Measurements from ENCODE around the gene ITGAE. TPM values are rescaled to one million over a fixed set of nuclear protein-coding genes. Genes with fewer than 3 reads are reported as not detected.

ITGAE gene
- total and polyA plus RNA-seq, 2 experiments from 2014 or later: 23.3 to 80.3 TPM

DNA sequence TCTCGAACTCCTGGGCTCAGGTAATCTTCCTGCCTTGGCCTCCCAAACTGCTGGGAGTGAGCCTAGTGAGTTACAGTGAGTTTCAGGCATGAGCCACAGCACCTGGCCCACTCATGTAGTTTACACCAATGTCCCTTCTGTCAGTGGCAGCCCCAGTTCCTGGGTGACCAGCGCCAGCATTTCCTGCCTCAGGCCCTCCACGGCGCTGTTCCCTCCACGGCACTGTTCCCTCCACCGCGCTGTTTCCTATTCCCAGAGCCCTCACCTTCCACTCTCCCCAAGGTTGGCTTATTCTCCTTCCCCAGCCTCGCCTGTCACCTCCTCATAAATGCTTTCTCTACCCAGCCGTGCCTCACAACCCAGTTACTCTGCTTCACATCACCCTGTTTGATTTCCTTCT is 32.6 kb downstream of the ITGAE start:
- no peak overlapping the region for H2AFZ ChIP-seq
- H3K27ac ChIP-seq: no peak overlapping the region
- no peaks in the 10 kb centered on the region for H3K9me3 ChIP-seq (ENCODE audit: low read depth)
- no peak overlapping the region for H3K4me2 ChIP-seq (ENCODE audit: unreplicated experiment)
- H3K9ac ChIP-seq: no peak overlapping the region
- TF ChIP-seq EZH2 (IDR thresholded peaks at IDR 0.05; ENCODE audit: insufficient read depth, poor library complexity, severe bottlenecking): no peak
- no peak for TF ChIP-seq EZH2phosphoT487 (IDR thresholded peaks at IDR 0.05; ENCODE audit: insufficient read depth, low read depth)
- H3K36me3 ChIP-seq (ENCODE audit: low read depth): no peaks in the 10 kb centered on the region
- WGBS, 2 experiments (ENCODE audit: low coverage in 1 of 2, low lambda C conversion rate in 2 of 2, missing lambda C conversion rate in 2 of 2): 75 to 78% methylated on average over 9 of the region's 9 CpGs
- H3F3A ChIP-seq (ENCODE audit: insufficient read depth): no peaks in the 10 kb centered on the region
- no peak overlapping the region for H3K4me3 ChIP-seq
- H3K4me1 ChIP-seq (ENCODE audit: insufficient read depth): 0 out of 2 replicates have a peak, but pooled peaks cover 1% of the 10 kb centered on the region
- no peaks in the 10 kb centered on the region for H3K9me2 ChIP-seq (ENCODE audit: insufficient read depth)
- in situ Hi-C loops (cut with MboI): no loop called here
- no peak for DNase-seq
- no peaks in the 10 kb centered on the region for H3K27me3 ChIP-seq (replicated peaks; ENCODE audit: insufficient read depth)
- H3K79me2 ChIP-seq (ENCODE audit: insufficient read depth): no peaks in the 10 kb centered on the region
- H4K20me1 ChIP-seq (ENCODE audit: insufficient read depth): no peaks in the 10 kb centered on the region

DNA sequence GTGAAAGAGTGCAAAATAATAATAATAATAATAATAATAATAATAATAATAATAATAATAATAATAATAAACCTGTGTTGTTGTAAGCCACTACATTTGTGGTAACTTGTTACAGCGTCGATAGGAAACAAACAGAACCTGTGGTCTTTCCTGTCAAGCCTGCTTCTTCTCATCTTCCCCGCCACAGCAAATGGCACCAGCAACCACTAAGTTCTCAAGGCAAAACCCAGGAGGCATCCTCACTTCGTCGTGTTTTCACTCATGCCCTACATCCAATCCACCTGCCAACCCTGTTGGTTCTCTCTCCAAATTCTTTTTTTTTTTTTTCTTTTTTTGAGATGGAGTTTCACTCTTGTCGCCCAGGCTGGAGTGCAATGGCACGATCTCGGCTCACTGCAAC is 34.2 kb downstream of the ITGAE start:
- Histone ChIP-seq H4K20me1 (ENCODE audit: insufficient read depth) (no peaks in the 10 kb centered on the region), H3K36me3 (ENCODE audit: low read depth) (no peaks in the 10 kb centered on the region), H3K27ac (no peak overlapping the region), H3K27me3 (replicated peaks; ENCODE audit: insufficient read depth) (no peaks in the 10 kb centered on the region), H3K9me2 (ENCODE audit: insufficient read depth) (no peaks in the 10 kb centered on the region), H3F3A (ENCODE audit: insufficient read depth) (no peaks in the 10 kb centered on the region), H3K79me2 (ENCODE audit: insufficient read depth) (no peaks in the 10 kb centered on the region), H2AFZ (no peak overlapping the region), H3K4me3 (no peak overlapping the region), H3K4me1 (ENCODE audit: insufficient read depth) (no peaks in the 10 kb centered on the region), H3K9me3 (ENCODE audit: low read depth) (no peaks in the 10 kb centered on the region), H3K4me2 (ENCODE audit: unreplicated experiment) (no peak overlapping the region), H3K9ac (no peak overlapping the region)
- 80 to 81% methylated on average over 8 of the region's 8 CpGs for WGBS, 2 experiments (ENCODE audit: low coverage in 1 of 2, low lambda C conversion rate in 2 of 2, missing lambda C conversion rate in 2 of 2)
- no peak for TF ChIP-seq EZH2 (IDR thresholded peaks at IDR 0.05; ENCODE audit: insufficient read depth, poor library complexity, severe bottlenecking)
- no peak for TF ChIP-seq EZH2phosphoT487 (IDR thresholded peaks at IDR 0.05; ENCODE audit: insufficient read depth, low read depth)
- in situ Hi-C loops (cut with MboI): no loop called here
- DNase-seq: no peak

DNA sequence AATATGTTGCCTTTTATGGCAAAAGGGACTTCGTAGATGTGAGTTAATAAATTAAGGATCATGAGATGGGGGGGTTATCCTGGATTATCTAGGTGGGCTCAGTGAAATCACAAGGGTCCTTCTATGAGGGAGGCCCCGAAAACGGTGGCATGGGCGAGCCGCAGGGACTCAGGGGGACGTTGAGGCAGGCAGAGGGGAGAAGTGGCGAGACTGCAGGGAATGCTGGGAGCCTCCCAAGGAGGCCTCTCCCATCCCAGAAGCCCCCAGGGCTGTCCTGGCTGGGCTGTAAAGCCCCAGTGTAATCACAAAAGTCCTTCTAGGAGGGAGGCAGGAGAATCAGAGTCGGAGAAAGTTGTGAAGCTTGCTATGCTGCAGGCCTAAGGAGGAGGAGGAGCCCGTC is 35.0 kb downstream of the ITGAE start:
- H2AFZ ChIP-seq: no peak overlapping the region
- in situ Hi-C loops (cut with MboI): no loop called here
- H3F3A ChIP-seq (ENCODE audit: insufficient read depth): no peaks in the 10 kb centered on the region
- TF ChIP-seq EZH2phosphoT487 (IDR thresholded peaks at IDR 0.05; ENCODE audit: insufficient read depth, low read depth) (no peak), EZH2 (IDR thresholded peaks at IDR 0.05; ENCODE audit: insufficient read depth, poor library complexity, severe bottlenecking) (no peak)
- H3K79me2 ChIP-seq (ENCODE audit: insufficient read depth): no peaks in the 10 kb centered on the region
- H3K27ac ChIP-seq: no peak overlapping the region
- no peaks in the 10 kb centered on the region for H3K9me2 ChIP-seq (ENCODE audit: insufficient read depth)
- no peak overlapping the region for H3K4me2 ChIP-seq (ENCODE audit: unreplicated experiment)
- 80 to 82% methylated on average over 9 of the region's 9 CpGs for WGBS, 2 experiments (ENCODE audit: low coverage in 1 of 2, low lambda C conversion rate in 2 of 2, missing lambda C conversion rate in 2 of 2)
- no peaks in the 10 kb centered on the region for H3K4me1 ChIP-seq (ENCODE audit: insufficient read depth)
- no peaks in the 10 kb centered on the region for H3K9me3 ChIP-seq (ENCODE audit: low read depth)
- no peak overlapping the region for H3K4me3 ChIP-seq
- no peak overlapping the region for H3K9ac ChIP-seq
- H3K27me3 ChIP-seq (replicated peaks; ENCODE audit: insufficient read depth): no peaks in the 10 kb centered on the region
- DNase-seq: no peak
- no peaks in the 10 kb centered on the region for H3K36me3 ChIP-seq (ENCODE audit: low read depth)
- H4K20me1 ChIP-seq (ENCODE audit: insufficient read depth): no peaks in the 10 kb centered on the region

DNA sequence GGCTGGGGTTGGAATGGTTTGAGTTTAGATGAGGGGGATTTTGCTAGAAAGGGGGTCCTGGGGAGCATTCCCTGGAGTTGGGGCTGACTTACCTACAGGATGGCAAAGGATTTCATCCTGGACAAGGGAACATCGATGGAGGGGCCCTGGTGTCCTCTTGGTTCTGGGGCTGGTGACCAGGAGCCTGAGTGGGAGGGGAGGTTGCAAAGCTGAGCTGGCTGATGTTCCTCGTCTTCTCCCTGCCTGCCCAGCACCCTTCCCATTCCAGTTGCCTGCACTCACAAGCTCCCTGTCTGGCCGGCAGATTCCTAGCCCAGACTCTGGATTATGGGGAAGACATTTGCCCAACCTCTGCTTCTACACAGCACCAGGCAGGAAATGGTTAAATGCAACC is 37.2 kb downstream of the ITGAE start:
- DNase-seq: no peak
- TF ChIP-seq EZH2phosphoT487 (IDR thresholded peaks at IDR 0.05; ENCODE audit: insufficient read depth, low read depth): no peak
- no peak for TF ChIP-seq EZH2 (IDR thresholded peaks at IDR 0.05; ENCODE audit: insufficient read depth, poor library complexity, severe bottlenecking)
- in situ Hi-C loops (cut with MboI): no loop called here

More for the DNA sequence above, 37.2 kb downstream of the ITGAE start:
- no peaks in the 10 kb centered on the region for H3K9me3 ChIP-seq (ENCODE audit: low read depth)
- no peak overlapping the region for H3K4me3 ChIP-seq
- no peaks in the 10 kb centered on the region for H3F3A ChIP-seq (ENCODE audit: insufficient read depth)
- H3K36me3 ChIP-seq (ENCODE audit: low read depth): no peaks in the 10 kb centered on the region
- no peaks in the 10 kb centered on the region for H3K4me1 ChIP-seq (ENCODE audit: insufficient read depth)
- H3K27ac ChIP-seq: no peak overlapping the region
- no peaks in the 10 kb centered on the region for H3K79me2 ChIP-seq (ENCODE audit: insufficient read depth)
- no peaks in the 10 kb centered on the region for H4K20me1 ChIP-seq (ENCODE audit: insufficient read depth)
- no peak overlapping the region for H3K9ac ChIP-seq
- 47 to 55% methylated on average over 3 of the region's 3 CpGs for WGBS, 2 experiments (ENCODE audit: low coverage in 1 of 2, low lambda C conversion rate in 2 of 2, missing lambda C conversion rate in 2 of 2)
- no peak overlapping the region for H2AFZ ChIP-seq
- H3K4me2 ChIP-seq (ENCODE audit: unreplicated experiment): no peak overlapping the region
- H3K9me2 ChIP-seq (ENCODE audit: insufficient read depth): no peaks in the 10 kb centered on the region
- H3K27me3 ChIP-seq (replicated peaks; ENCODE audit: insufficient read depth): no peaks in the 10 kb centered on the region
